H1 (cell line): ENCODE data around the gene NR4A2. TPM values are rescaled to one million over a fixed set of nuclear protein-coding genes. Genes with fewer than 3 reads are reported as not detected.

ENCODE experiments used
- CHD1 ChIP-seq: IDR thresholded peaks from 2 replicates; pipeline ENCODE4 v1.6.1; 2012; ENCODE audit warnings: low read depth, low read length, improper control_type of control experiment
- PHF8 ChIP-seq: fragments of 200-600 bp; sonication (generic); conservative IDR thresholded peaks from 2 replicates; pipeline ENCODE4 v1.7.1; 2012; ENCODE audit warnings: low read depth, mild to moderate bottlenecking, inconsistent platforms, low read length, moderate library complexity
- RNF2 ChIP-seq: fragments of 200-900, 300-1000 bp; sonication (generic); IDR thresholded peaks from 2 replicates; pipeline ENCODE4 v1.7.1; 2016; ENCODE audit warnings: borderline replicate concordance, low read depth, mild to moderate bottlenecking, antibody characterized with exemption, low read length; ENCODE audit not compliant: poor library complexity, severe bottlenecking; ENCODE audit errors: missing control alignments
- polyA plus RNA-seq, 7 experiments: library from polyadenylated mRNA; depleted of rRNA in 3 of 7; stranded (reverse) in 5 of 7; unstranded in 2 of 7; fragments of >200 nt in 5 of 7; fragments of 200-250 nt in 2 of 7; gene quantifications; 1 replicate in 5 of 7; 2 replicates in 1 of 7; 4 replicates in 1 of 7; pipeline versions ENCODE4 v1.2.1 to v1.2.3, GENCODE V29; 2011 to 2013; ENCODE audit warnings: missing spikeins in 2 of 7, mixed read lengths in 2 of 7
- total RNA-seq: library from RNA; stranded (reverse); fragmentation: NEBNext Ultra II Directional; extraction: Animal tissue kit (Norgen Biotek cat#: 25700); gene quantifications from 2 replicates; pipeline ENCODE4 v1.2.1, GENCODE V29; 2021
- TF ChIP-seq, protein P1 (sequence below), 3 experiments: IDR thresholded peaks; 1 replicate in 2 of 3; 2 replicates in 1 of 3; pipeline versions ENCODE4 v1.5.1 to v1.6.1; 2011; ENCODE audit warnings: low read length in 3 of 3, mild to moderate bottlenecking in 3 of 3, inconsistent platforms in 2 of 3, low read depth in 1 of 3, moderate library complexity in 1 of 3; ENCODE audit not compliant: insufficient read depth in 1 of 3; ENCODE audit errors: control extremely low read depth in 1 of 3

Gene NR4A2
- total and polyA plus RNA-seq, 2 of the 8 experiments (the other 6 are each of a cell fraction or from before 2014, with no cell fraction given) = 0.15 to 1.7 TPM

DNA sequence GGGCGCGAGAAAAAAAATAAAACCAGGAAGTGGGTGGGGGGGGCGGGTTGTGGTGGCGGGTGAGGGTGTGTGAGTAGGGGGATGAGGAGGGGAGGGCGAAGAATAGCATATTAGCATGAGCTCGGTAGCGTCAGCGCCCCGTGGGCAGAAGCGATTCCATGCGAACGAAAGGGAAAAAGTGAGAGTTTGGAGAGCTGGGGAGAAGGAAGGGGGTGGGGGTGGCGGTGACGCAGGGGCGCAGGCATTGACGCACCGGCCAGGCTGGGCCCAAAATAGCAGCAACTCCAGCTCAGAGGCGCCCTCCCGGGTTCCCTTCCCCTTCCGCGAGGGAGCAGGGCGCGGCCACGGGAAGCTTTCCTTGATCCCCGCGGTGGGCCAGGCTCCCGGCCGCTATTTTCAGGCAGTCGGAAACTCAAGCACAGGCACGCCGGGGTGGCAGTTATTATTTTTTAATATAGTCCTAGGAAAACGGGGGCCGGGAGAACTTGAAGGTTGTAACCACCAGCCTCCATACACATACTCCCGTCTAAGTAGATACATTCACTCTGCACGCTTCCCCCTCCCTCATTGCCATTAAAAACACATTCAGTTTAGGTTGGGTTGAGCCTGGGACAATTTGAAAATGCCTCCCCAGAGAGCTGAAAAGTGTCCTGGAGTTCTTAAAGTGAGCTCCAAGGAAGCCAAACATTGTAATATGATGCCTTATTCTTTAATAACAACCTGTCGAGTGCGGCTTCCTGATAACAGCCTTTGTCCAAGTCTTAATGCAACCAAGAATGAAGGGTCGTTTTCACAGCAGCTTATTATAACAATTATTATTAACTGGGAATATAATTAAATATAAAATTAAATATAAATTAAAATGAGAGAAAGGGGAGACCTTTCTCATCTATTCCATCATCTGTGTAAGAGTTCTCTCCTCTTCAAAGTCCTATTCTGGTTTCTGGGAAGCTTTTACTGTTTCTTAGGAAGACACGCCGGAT, 2.3 kb upstream of the NR4A2 start (continued):
- no peak for TF ChIP-seq RNF2
- TF ChIP-seq CHD1 = no peak
- TF ChIP-seq, protein P1, sequence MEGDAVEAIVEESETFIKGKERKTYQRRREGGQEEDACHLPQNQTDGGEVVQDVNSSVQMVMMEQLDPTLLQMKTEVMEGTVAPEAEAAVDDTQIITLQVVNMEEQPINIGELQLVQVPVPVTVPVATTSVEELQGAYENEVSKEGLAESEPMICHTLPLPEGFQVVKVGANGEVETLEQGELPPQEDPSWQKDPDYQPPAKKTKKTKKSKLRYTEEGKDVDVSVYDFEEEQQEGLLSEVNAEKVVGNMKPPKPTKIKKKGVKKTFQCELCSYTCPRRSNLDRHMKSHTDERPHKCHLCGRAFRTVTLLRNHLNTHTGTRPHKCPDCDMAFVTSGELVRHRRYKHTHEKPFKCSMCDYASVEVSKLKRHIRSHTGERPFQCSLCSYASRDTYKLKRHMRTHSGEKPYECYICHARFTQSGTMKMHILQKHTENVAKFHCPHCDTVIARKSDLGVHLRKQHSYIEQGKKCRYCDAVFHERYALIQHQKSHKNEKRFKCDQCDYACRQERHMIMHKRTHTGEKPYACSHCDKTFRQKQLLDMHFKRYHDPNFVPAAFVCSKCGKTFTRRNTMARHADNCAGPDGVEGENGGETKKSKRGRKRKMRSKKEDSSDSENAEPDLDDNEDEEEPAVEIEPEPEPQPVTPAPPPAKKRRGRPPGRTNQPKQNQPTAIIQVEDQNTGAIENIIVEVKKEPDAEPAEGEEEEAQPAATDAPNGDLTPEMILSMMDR (IDR thresholded peaks at IDR 0.05; ENCODE audit: control extremely low read depth in 1 of 3, insufficient read depth in 1 of 3, low read depth in 1 of 3, low read length in 3 of 3) = no peak
- 0 out of 2 replicates have a peak, but pooled peaks have one; percentile 6 for TF ChIP-seq PHF8
